Measurements from ENCODE around the gene KLF9.

The KLF9 gene

GRCh38 chr9:70413799-70414775 lies at the start of gene KLF9:
Gene KLF9, minus strand, starts transcription at chr9:70414657. Its CDS starts 1,294 bp downstream, at chr9:70413363.
- peak; percentile 82 for DNase-seq

GRCh38 chr9:70463877-70464276 lies 49.4 kb upstream of the KLF9 start:
- DNase-seq, result no peak

GRCh38 chr9:70462300-70462699 lies 47.8 kb upstream of the KLF9 start:
- DNase-seq, result no peak

GRCh38 chr9:70457235-70457634 lies 42.8 kb upstream of the KLF9 start:
- no peak for DNase-seq

- DNase-seq, result no peak
These were observed 41.7 kb upstream of the KLF9 start for GRCh38 chr9:70455993-70456704.

GRCh38 chr9:70452365-70452764 lies 37.9 kb upstream of the KLF9 start:
- DNase-seq, result no peak

- DNase-seq, result no peak
These were observed 37.3 kb upstream of the KLF9 start for GRCh38 chr9:70451765-70452164.

- no peak for DNase-seq
These were observed 36.3 kb upstream of the KLF9 start for GRCh38 chr9:70450738-70451137.

GRCh38 chr9:70449461-70449860 lies 35.0 kb upstream of the KLF9 start:
- no peak for DNase-seq

GRCh38 chr9:70448919-70449318 lies 34.5 kb upstream of the KLF9 start:
- DNase-seq, result no peak

GRCh38 chr9:70444904-70445303 lies 30.4 kb upstream of the KLF9 start:
- DNase-seq, result no peak

GRCh38 chr9:70442328-70442848 lies 27.9 kb upstream of the KLF9 start:
- DNase-seq, result no peak

GRCh38 chr9:70441622-70442021 lies 27.2 kb upstream of the KLF9 start:
- DNase-seq, result no peak

GRCh38 chr9:70439991-70440706 lies 25.7 kb upstream of the KLF9 start:
- DNase-seq, result no peak

GRCh38 chr9:70438341-70438928 lies 24.0 kb upstream of the KLF9 start:
- DNase-seq, result no peak

- no peak for DNase-seq
These were observed 21.5 kb upstream of the KLF9 start for GRCh38 chr9:70435948-70436347.

GRCh38 chr9:70429899-70430298 lies 15.4 kb upstream of the KLF9 start:
- DNase-seq, result no peak

GRCh38 chr9:70428781-70429180 lies 14.3 kb upstream of the KLF9 start:
- no peak for DNase-seq

- no peak for DNase-seq
These were observed 12.9 kb upstream of the KLF9 start for GRCh38 chr9:70427161-70427945.

GRCh38 chr9:70425192-70425591 lies 10.7 kb upstream of the KLF9 start:
- no peak for DNase-seq

GRCh38 chr9:70422371-70423043 lies 8.1 kb upstream of the KLF9 start:
- DNase-seq, result no peak
